ENCODE results near the gene RAET1G.
"Not testable (repeated sequence)": the region's sequence is repeated elsewhere in the genome, so short reads cannot be mapped to it uniquely, and the experiment has no call there.

RAET1G gene

GRCh38 chr6:149922642-149923326 lies at the start of gene RAET1G:
TSS of gene RAET1G (minus strand) at chr6:149923121. CDS start at chr6:149923010, 111 bp downstream.
- no peak within 1 kb of the TSS for H3K27ac Mint-ChIP-seq
- ATAC-seq, result peak; percentile 85

GRCh38 chr6:149969635-149970034 lies 46.7 kb upstream of the RAET1G start:
- peaks cover 69% of the 10 kb centered on the region for H3K27me3 Mint-ChIP-seq
- peaks cover 15% of the 10 kb centered on the region for H3K4me1 Mint-ChIP-seq
- ATAC-seq, result no peak
- peaks cover 6% of the 10 kb centered on the region for H3K36me3 Mint-ChIP-seq
- no peak overlapping the region for H3K4me3 Mint-ChIP-seq
- H3K27ac Mint-ChIP-seq, result no peak overlapping the region
- H3K9me3 Mint-ChIP-seq, result no peaks in the 10 kb centered on the region

More at GRCh38 chr6:149922642-149923326, at the start of gene RAET1G:
- peaks cover 52% of the 10 kb centered on the region for H3K4me1 Mint-ChIP-seq
- H3K27me3 Mint-ChIP-seq, result peaks cover 77% of the 10 kb centered on the region
- no peaks in the 10 kb centered on the region for H3K9me3 Mint-ChIP-seq
- H3K4me3 Mint-ChIP-seq, result peak within 1 kb of the TSS; percentile 78
- no peaks in the 10 kb centered on the region for H3K36me3 Mint-ChIP-seq

- H3K36me3 Mint-ChIP-seq, H3K9me3 Mint-ChIP-seq, H3K4me3 Mint-ChIP-seq, ATAC-seq, H3K27ac Mint-ChIP-seq: not testable (repeated sequence)
- Mint-ChIP-seq H3K27me3 (peaks cover 69% of the 10 kb centered on the region), H3K4me1 (peaks cover 22% of the 10 kb centered on the region)
Measured at GRCh38 chr6:149968909-149969308, 46.0 kb upstream of the RAET1G start.

GRCh38 chr6:149967999-149968398 lies 45.1 kb upstream of the RAET1G start:
- H3K9me3 Mint-ChIP-seq, H3K36me3 Mint-ChIP-seq, H3K27ac Mint-ChIP-seq, H3K4me3 Mint-ChIP-seq, ATAC-seq: not testable (repeated sequence)
- Mint-ChIP-seq H3K27me3 (peaks cover 74% of the 10 kb centered on the region), H3K4me1 (peaks cover 31% of the 10 kb centered on the region)

GRCh38 chr6:149967591-149967990 lies 44.7 kb upstream of the RAET1G start:
- Mint-ChIP-seq H3K9me3 (no peaks in the 10 kb centered on the region), H3K4me1 (peaks cover 35% of the 10 kb centered on the region), H3K27me3 (peaks cover 78% of the 10 kb centered on the region), H3K27ac (no peak overlapping the region), H3K4me3 (no peak overlapping the region), H3K36me3 (peaks cover 7% of the 10 kb centered on the region)
- ATAC-seq, result no peak

- Mint-ChIP-seq H3K4me1 (peaks cover 44% of the 10 kb centered on the region), H3K27me3 (peaks cover 90% of the 10 kb centered on the region)
- not testable (repeated sequence) for H3K36me3 Mint-ChIP-seq, ATAC-seq, H3K27ac Mint-ChIP-seq, H3K4me3 Mint-ChIP-seq, H3K9me3 Mint-ChIP-seq
Measured at GRCh38 chr6:149966319-149966718, 43.4 kb upstream of the RAET1G start.

- Mint-ChIP-seq H3K9me3 (no peaks in the 10 kb centered on the region), H3K27me3 (peaks cover 90% of the 10 kb centered on the region), H3K4me3 (peak overlapping the region; percentile 83), H3K36me3 (peaks cover 7% of the 10 kb centered on the region), H3K4me1 (peaks cover 44% of the 10 kb centered on the region), H3K27ac (peak overlapping the region; percentile 81)
- ATAC-seq, result no peak
Measured at GRCh38 chr6:149965194-149966020, 42.5 kb upstream of the RAET1G start.

- peaks cover 90% of the 10 kb centered on the region for H3K27me3 Mint-ChIP-seq
- no peak for ATAC-seq
- H3K4me1 Mint-ChIP-seq, result peaks cover 44% of the 10 kb centered on the region
- H3K27ac Mint-ChIP-seq, result peak overlapping the region; percentile 81
- no peaks in the 10 kb centered on the region for H3K9me3 Mint-ChIP-seq
- H3K4me3 Mint-ChIP-seq, result peak overlapping the region; percentile 83
- H3K36me3 Mint-ChIP-seq, result peaks cover 7% of the 10 kb centered on the region
Measured at GRCh38 chr6:149964308-149965193, 41.6 kb upstream of the RAET1G start.

GRCh38 chr6:149963462-149964307 lies 40.8 kb upstream of the RAET1G start, which contains the start of gene ULBP1:
TSS of gene ULBP1 (plus strand) at chr6:149963943. CDS start at chr6:149964050, 107 bp downstream.
- Mint-ChIP-seq H3K4me1 (peaks cover 44% of the 10 kb centered on the region), H3K9me3 (no peaks in the 10 kb centered on the region), H3K4me3 (peak within 1 kb of the TSS; percentile 83), H3K27me3 (peaks cover 90% of the 10 kb centered on the region), H3K36me3 (peaks cover 7% of the 10 kb centered on the region), H3K27ac (peak within 1 kb of the TSS; percentile 81)
- ATAC-seq, result peak; percentile 84

- H3K9me3 Mint-ChIP-seq, result no peaks in the 10 kb centered on the region
- peaks cover 44% of the 10 kb centered on the region for H3K4me1 Mint-ChIP-seq
- peaks cover 7% of the 10 kb centered on the region for H3K36me3 Mint-ChIP-seq
Measured at GRCh38 chr6:149963212-149963461, 40.2 kb upstream of the RAET1G start.

GRCh38 chr6:149962461-149963211 lies 39.7 kb upstream of the RAET1G start:
- Mint-ChIP-seq H3K4me3 (peak overlapping the region; percentile 83), H3K27me3 (peaks cover 89% of the 10 kb centered on the region), H3K4me1 (peaks cover 44% of the 10 kb centered on the region), H3K9me3 (no peaks in the 10 kb centered on the region), H3K27ac (peak overlapping the region; percentile 81), H3K36me3 (peaks cover 7% of the 10 kb centered on the region)
- no peak for ATAC-seq

More at GRCh38 chr6:149963212-149963461, 40.2 kb upstream of the RAET1G start:
- H3K27me3 Mint-ChIP-seq, result peaks cover 90% of the 10 kb centered on the region
- H3K27ac Mint-ChIP-seq, result peak overlapping the region; percentile 81
- ATAC-seq, result peak; percentile 53
- H3K4me3 Mint-ChIP-seq, result peak overlapping the region; percentile 83

- H3K36me3 Mint-ChIP-seq, result peaks cover 7% of the 10 kb centered on the region
- H3K27me3 Mint-ChIP-seq, result peaks cover 87% of the 10 kb centered on the region
- no peaks in the 10 kb centered on the region for H3K9me3 Mint-ChIP-seq
- no peak for ATAC-seq
- H3K27ac Mint-ChIP-seq, result no peak overlapping the region
- H3K4me1 Mint-ChIP-seq, result peaks cover 44% of the 10 kb centered on the region
- no peak overlapping the region for H3K4me3 Mint-ChIP-seq
Measured at GRCh38 chr6:149961728-149962425, 39.0 kb upstream of the RAET1G start.

- Mint-ChIP-seq H3K4me1 (peaks cover 38% of the 10 kb centered on the region), H3K4me3 (no peak overlapping the region), H3K36me3 (peaks cover 7% of the 10 kb centered on the region), H3K9me3 (no peaks in the 10 kb centered on the region), H3K27me3 (peaks cover 90% of the 10 kb centered on the region), H3K27ac (no peak overlapping the region)
- ATAC-seq, result no peak
Measured at GRCh38 chr6:149960488-149960887, 37.6 kb upstream of the RAET1G start.
